Fibroblast of the aortic adventitia (primary cell): ENCODE data around the gene TINAGL1. TPM values are rescaled to one million over a fixed set of nuclear protein-coding genes. Genes with fewer than 3 reads are reported as not detected.
A peak's percentile ranks its signal among the peaks of the same experiment; 100 is the strongest.

Experiments
- DNase-seq: peaks from one replicate; pipeline ENCODE4 v3.0.0-alpha.2; 2010; ENCODE audit warnings: low read depth
- H3K4me3 ChIP-seq: 2 replicates; pipeline ENCODE4 v1.5.1; 2011; ENCODE audit warnings: low read depth, mild to moderate bottlenecking, control low read depth, low read length, moderate library complexity
- total RNA-seq: library from RNA; depleted of rRNA; stranded (reverse); fragments of >200 nt; gene quantifications from 2 replicates; pipeline ENCODE4 v1.2.3, GENCODE V29; 2012; ENCODE audit warnings: low replicate concordance
- TF ChIP-seq, protein P1 (sequence below): IDR thresholded peaks from 2 replicates; pipeline ENCODE4 v1.5.1; 2011; ENCODE audit warnings: mild to moderate bottlenecking, low read length, control low read depth, inconsistent platforms; ENCODE audit not compliant: insufficient read depth

Gene TINAGL1
- total RNA-seq, 1 donor: 1.2 TPM

DNA sequence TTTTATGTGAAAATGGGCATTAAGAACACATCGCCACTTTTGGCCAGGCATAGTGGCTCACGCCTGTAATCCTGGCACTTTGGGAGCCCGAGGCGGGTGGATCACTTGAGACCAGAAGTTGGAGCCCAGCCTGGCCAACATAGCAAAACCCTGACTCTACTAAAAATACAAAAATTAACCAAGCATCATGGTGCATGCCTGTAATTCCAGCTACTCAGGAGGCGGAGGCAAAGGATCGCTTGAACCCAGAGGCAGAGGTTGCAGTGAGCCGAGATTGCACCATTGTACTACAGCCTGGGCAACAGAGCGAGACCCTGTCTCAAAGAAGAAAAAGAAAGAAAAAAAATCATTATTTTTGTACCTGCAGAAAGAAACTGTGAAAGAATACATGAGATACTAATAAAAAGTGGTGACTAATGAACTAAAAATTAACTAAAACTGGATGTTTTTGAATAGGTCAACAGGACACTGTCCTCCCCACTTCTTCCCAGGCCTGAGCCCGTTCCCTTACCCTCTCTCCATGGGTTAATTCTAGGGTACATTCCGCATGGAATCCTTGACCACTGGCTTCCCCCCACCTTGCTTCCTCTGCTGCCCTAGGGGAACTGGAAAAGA, 8.3 kb upstream of the TINAGL1 start:
- peak; percentile 59 for DNase-seq
- TF ChIP-seq, protein P1, sequence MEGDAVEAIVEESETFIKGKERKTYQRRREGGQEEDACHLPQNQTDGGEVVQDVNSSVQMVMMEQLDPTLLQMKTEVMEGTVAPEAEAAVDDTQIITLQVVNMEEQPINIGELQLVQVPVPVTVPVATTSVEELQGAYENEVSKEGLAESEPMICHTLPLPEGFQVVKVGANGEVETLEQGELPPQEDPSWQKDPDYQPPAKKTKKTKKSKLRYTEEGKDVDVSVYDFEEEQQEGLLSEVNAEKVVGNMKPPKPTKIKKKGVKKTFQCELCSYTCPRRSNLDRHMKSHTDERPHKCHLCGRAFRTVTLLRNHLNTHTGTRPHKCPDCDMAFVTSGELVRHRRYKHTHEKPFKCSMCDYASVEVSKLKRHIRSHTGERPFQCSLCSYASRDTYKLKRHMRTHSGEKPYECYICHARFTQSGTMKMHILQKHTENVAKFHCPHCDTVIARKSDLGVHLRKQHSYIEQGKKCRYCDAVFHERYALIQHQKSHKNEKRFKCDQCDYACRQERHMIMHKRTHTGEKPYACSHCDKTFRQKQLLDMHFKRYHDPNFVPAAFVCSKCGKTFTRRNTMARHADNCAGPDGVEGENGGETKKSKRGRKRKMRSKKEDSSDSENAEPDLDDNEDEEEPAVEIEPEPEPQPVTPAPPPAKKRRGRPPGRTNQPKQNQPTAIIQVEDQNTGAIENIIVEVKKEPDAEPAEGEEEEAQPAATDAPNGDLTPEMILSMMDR: no peak

DNA sequence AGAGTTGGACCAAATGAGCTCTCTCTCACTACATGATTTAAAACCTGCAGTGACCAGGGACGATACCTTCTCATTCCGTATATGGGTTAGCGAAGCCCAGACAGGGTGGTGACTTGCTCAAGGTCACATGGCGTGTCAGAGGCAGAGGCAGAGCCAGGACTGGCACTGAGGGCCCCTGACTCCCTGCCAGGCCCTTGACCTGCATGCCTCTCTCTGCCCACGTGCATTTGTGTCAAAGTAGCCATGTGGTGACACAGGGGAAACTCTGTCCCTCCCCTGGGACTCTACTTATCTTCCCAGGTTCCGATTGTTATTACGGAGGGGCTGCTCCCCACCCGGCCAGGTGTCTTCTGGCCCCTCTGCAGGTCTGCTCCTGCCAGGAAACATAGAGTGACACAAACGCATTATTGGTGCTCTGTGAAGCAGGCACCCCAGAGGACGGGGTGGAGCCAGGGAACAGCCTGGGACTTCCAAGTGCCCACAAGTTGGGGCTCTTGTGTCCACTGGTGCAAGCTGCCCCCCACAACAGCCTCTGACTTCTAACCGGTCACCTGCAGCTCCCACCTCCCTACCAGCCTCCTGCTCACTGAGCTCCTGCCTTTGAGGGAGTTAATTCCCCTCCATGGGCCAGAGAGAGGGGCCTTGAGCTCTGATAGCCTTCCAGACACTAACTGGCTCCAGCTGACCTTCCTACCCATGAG, 7.3 kb upstream of the TINAGL1 start:
- TF ChIP-seq, protein P1: no peak
- no peak overlapping the region for H3K4me3 ChIP-seq
- DNase-seq: no peak

More for the DNA sequence above, 8.3 kb upstream of the TINAGL1 start:
- no peak overlapping the region for H3K4me3 ChIP-seq

DNA sequence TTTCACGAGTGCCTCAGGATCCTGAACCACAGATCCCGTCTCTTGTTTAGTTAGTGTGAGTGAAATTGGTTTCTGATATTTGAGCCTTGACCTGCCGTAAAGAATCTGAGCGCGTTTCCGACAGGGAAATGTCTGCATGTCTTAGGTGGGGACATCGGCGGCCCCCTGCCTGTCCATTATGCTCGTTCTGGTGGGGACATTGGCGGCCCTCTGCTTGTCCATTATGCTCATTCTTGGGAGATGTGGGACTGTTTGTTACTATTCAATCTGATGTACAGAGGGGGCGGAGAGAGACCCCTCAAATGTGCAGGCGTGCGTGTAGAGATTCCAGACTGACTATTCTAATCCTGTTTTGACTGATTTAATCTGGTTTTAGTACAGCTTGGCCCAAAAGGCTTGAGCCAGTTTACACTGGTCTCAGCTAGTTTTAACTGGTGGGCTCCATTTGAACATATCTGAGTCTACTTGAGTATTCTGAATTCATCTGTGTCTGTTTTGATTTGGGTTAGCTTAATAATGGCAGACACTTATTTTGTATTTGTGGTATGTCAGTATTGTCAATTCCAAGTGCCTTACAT, 6.6 kb upstream of the TINAGL1 start:
- TF ChIP-seq, protein P1: no peak
- no peak for DNase-seq
- H3K4me3 ChIP-seq: no peak overlapping the region

DNA sequence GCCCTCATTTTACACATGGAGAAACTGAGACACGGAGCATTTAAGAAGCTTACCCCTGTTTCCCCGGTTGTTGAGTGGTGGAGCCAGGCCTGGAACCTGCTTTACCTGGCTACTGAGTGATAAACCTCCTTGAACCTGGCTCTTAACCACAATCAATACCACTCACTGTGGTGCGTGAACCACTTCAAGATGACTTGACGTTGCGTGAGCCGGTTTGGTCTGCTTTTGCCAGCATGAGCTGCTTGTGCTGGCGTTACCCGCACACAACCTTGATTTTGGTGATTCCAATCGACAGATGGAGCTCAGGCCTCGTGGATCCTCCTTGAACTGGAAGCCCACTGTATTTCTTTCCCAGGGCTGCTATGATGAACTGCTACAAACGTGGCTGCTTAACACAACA, 6.1 kb upstream of the TINAGL1 start:
- H3K4me3 ChIP-seq: no peak overlapping the region
- no peak for DNase-seq
- TF ChIP-seq, protein P1: no peak

DNA sequence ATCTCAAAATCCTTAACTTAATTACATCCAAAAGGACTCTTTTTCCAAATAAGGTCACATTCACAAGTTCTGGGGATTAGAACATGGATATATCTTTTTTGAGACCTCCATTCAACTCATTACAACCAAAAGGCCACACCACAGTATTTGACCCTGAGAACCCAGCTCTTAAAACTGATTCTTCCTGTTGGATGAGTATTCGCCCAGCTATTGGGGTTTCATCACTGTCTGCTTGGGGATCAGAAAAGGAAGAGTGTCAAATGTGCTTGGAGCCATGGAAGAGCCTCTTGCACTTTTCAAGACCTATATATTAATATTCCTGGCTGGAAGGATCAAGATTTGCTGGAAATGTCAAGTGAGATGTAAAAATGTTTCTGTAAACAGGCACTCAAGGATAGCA, 5.4 kb upstream of the TINAGL1 start:
- no peak overlapping the region for H3K4me3 ChIP-seq
- no peak for DNase-seq
- TF ChIP-seq, protein P1: no peak

DNA sequence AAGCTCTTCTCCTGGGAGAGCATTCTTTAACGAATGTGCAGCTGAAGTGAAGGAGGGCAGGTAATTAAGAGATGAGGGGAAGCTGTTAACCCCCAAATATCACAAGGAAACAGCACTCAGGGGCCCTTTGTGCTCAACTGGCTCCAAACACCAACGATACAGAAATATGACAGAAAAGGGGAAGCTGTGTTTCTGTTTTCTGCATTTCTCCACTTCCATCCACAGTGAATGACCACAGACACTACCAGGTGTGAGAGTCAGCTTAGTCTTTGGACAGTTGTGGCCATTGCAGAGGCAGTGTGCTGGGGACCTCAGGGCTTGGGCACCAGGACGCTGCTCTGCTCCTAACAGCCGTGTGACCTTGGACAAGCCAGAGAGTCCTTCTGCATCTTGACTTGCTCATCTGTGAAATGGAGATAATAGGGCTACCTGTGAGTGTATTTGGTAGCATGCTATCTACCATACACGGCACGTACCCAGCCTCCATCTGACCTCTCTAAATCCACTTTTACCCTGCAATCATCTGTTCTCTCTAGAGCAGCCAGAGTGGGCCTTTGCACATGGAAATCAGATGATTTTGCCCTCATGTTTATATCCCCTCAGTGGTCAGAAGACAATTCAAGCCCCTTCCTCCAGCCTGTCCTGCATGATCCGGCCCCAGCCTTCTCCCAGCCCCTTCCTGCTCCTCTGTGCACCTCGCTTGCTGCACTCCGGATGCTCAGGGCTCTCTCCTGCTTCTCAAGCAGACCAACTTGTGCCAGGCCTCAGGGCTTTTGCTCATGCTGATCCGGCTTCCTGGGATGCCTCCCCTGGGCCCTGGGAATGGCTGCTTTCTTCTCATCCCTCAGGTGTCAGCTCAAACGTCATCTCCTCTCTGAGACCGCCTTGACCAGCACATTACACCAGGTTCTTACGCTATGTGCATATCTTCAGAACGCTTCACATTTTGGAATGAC, 4.7 kb upstream of the TINAGL1 start:
- H3K4me3 ChIP-seq: no peak overlapping the region
- DNase-seq: no peak
- TF ChIP-seq, protein P1: no peak
